ENCODE results near the gene KLHL29. TPM values are rescaled to one million over a fixed set of nuclear protein-coding genes. Genes with fewer than 3 reads are reported as not detected.

The KLHL29 gene
- total RNA-seq, 1 experiment from 2014 or later = 12.2 TPM

GRCh38 chr2:23483791-23484190 lies 98.8 kb downstream of the KLHL29 start:
- intact Hi-C loops (cut with micrococcal nuclease; ENCODE audit: unreplicated experiment) = no loop called here
- DNase-seq (ENCODE audit: low spot score) = no peak
- no peaks in the 10 kb centered on the region for H3K9me3 ChIP-seq (ENCODE audit: low read depth, low read length, poor library complexity, severe bottlenecking)
- H3K36me3 ChIP-seq (ENCODE audit: insufficient read depth, low read length, poor library complexity, severe bottlenecking) = no peaks in the 10 kb centered on the region
- H3K27me3 ChIP-seq (replicated peaks; ENCODE audit: insufficient read depth, low read depth, low read length, poor library complexity) = no peaks in the 10 kb centered on the region
- POLR2A ChIA-PET (ENCODE audit: low non-redundant PET) = no interaction called here
- no TSS peak for BruUV-seq (replicated peaks)
- H3K4me1 ChIP-seq (ENCODE audit: insufficient read depth, low read length, poor library complexity, severe bottlenecking) = peaks cover 16% of the 10 kb centered on the region
- CTCF ChIA-PET = no interaction called here
- no peak overlapping the region for H3K27ac ChIP-seq (ENCODE audit: low read depth, low read length, poor library complexity, severe bottlenecking)
- TF ChIP-seq EZH2 (IDR thresholded peaks at IDR 0.05; ENCODE audit: borderline replicate concordance, low read depth, low read length, poor library complexity, severe bottlenecking) = no peak
- no peak for TF ChIP-seq CTCF (conservative IDR thresholded peaks at IDR 0.05; ENCODE audit: low read depth, low read length)
- H3K4me3 ChIP-seq (ENCODE audit: low read depth, low read length, poor library complexity, severe bottlenecking) = no peak overlapping the region

- Histone ChIP-seq H3K4me3 (ENCODE audit: low read depth, low read length, poor library complexity, severe bottlenecking) (no peak overlapping the region), H3K36me3 (ENCODE audit: insufficient read depth, low read length, poor library complexity, severe bottlenecking) (no peaks in the 10 kb centered on the region), H3K4me1 (ENCODE audit: insufficient read depth, low read length, poor library complexity, severe bottlenecking) (peaks cover 13% of the 10 kb centered on the region), H3K27ac (ENCODE audit: low read depth, low read length, poor library complexity, severe bottlenecking) (no peak overlapping the region), H3K9me3 (ENCODE audit: low read depth, low read length, poor library complexity, severe bottlenecking) (no peaks in the 10 kb centered on the region), H3K27me3 (replicated peaks; ENCODE audit: insufficient read depth, low read depth, low read length, poor library complexity) (no peaks in the 10 kb centered on the region)
- CTCF ChIA-PET = no interaction called here
- POLR2A ChIA-PET (ENCODE audit: low non-redundant PET) = no interaction called here
- no TSS peak for BruUV-seq (replicated peaks)
- no peak for TF ChIP-seq EZH2 (IDR thresholded peaks at IDR 0.05; ENCODE audit: borderline replicate concordance, low read depth, low read length, poor library complexity, severe bottlenecking)
- no peak for TF ChIP-seq CTCF (conservative IDR thresholded peaks at IDR 0.05; ENCODE audit: low read depth, low read length)
- no peak for DNase-seq (ENCODE audit: low spot score)
- intact Hi-C loops (cut with micrococcal nuclease; ENCODE audit: unreplicated experiment) = no loop called here
These were observed 99.3 kb downstream of the KLHL29 start for GRCh38 chr2:23484275-23484674.

DNA sequence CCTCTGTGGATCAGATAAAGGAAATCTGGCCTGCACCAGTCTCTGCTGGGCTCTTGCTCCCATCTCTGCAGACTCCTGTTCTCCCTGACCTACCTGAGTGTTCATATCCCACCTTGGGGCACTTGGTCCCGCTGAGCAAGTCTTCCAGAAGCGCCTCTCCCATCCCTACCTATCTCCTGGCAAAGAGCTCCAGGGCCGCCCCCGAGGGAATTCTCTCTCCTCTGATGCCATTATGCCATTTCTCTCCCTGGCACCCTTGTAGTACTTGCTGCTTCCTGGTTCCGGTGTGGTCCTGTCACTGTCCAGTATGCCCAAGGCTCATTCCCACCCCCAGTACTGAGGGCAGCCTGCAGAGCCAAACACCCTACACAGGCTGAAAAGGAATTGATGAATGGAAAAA lies 99.8 kb downstream of the KLHL29 start:
- H3K9me3 ChIP-seq (ENCODE audit: low read depth, low read length, poor library complexity, severe bottlenecking) = no peaks in the 10 kb centered on the region
- TF ChIP-seq CTCF (conservative IDR thresholded peaks at IDR 0.05; ENCODE audit: low read depth, low read length) (no peak), EZH2 (IDR thresholded peaks at IDR 0.05; ENCODE audit: borderline replicate concordance, low read depth, low read length, poor library complexity, severe bottlenecking) (no peak)
- no peak overlapping the region for H3K4me3 ChIP-seq (ENCODE audit: low read depth, low read length, poor library complexity, severe bottlenecking)
- ChIA-PET POLR2A (ENCODE audit: low non-redundant PET) (no interaction called here), CTCF (no interaction called here)
- BruUV-seq (replicated peaks) = no TSS peak
- H3K27me3 ChIP-seq (replicated peaks; ENCODE audit: insufficient read depth, low read depth, low read length, poor library complexity) = no peaks in the 10 kb centered on the region
- no peaks in the 10 kb centered on the region for H3K36me3 ChIP-seq (ENCODE audit: insufficient read depth, low read length, poor library complexity, severe bottlenecking)
- peaks cover 13% of the 10 kb centered on the region for H3K4me1 ChIP-seq (ENCODE audit: insufficient read depth, low read length, poor library complexity, severe bottlenecking)
- no peak for DNase-seq (ENCODE audit: low spot score)
- H3K27ac ChIP-seq (ENCODE audit: low read depth, low read length, poor library complexity, severe bottlenecking) = no peak overlapping the region
- intact Hi-C loops (cut with micrococcal nuclease; ENCODE audit: unreplicated experiment) = no loop called here
